Activated CD4-positive, alpha-beta T cell treated with anti-CD3 and anti-CD28 coated beads, Interleukin-2, amount 10 ng/mL, durations not matched to agents 7 days and 5 days (primary cell): ENCODE measurements around the gene NEDD1. TPM values are rescaled to one million over a fixed set of nuclear protein-coding genes. Genes with fewer than 3 reads are reported as not detected.

ENCODE experiments used
- CTCF ChIA-PET: fragments of 350-600 bp; sonication (Branson Sonifier 250); formaldehyde crosslinking; loops from one replicate; lab custom pipeline; 2021; ENCODE audit warnings: antibody characterized with exemption; lab: Charles Lee
- POLR2A ChIA-PET: fragments of 350-600 bp; sonication (Branson Sonifier 250); formaldehyde crosslinking; loops from one replicate; lab custom pipeline; 2021; ENCODE audit warnings: antibody characterized with exemption; lab: Charles Lee
- DNase-seq: peaks from one replicate; pipeline ENCODE4 v3.0.0-alpha.2; 2020
- H3K27ac Mint-ChIP-seq: one replicate; pipeline ENCODE4 v1.8.0; 2021; ENCODE audit warnings: mild to moderate bottlenecking, moderate library complexity, mixed read lengths
- H3K27me3 Mint-ChIP-seq: one replicate; pipeline ENCODE4 v1.8.0; 2021; ENCODE audit warnings: mixed read lengths
- H3K36me3 Mint-ChIP-seq: one replicate; pipeline ENCODE4 v1.8.0; 2021; ENCODE audit warnings: low read depth, mixed read lengths
- H3K4me1 Mint-ChIP-seq: one replicate; pipeline ENCODE4 v1.8.0; 2021; ENCODE audit warnings: mixed read lengths
- H3K4me3 Mint-ChIP-seq: one replicate; pipeline ENCODE4 v1.8.0; 2021; ENCODE audit warnings: mild to moderate bottlenecking, moderate library complexity, mixed read lengths
- H3K9me3 Mint-ChIP-seq: one replicate; pipeline ENCODE4 v1.8.0; 2021; ENCODE audit warnings: mixed read lengths
- total RNA-seq, 2 experiments: library from RNA; stranded (reverse); gene quantifications; one replicate each; pipeline ENCODE4 v1.2.3, GENCODE V29; 2021

The NEDD1 gene
- total RNA-seq, 2 experiments from 2014 or later = 46.2 to 48.7 TPM

DNA sequence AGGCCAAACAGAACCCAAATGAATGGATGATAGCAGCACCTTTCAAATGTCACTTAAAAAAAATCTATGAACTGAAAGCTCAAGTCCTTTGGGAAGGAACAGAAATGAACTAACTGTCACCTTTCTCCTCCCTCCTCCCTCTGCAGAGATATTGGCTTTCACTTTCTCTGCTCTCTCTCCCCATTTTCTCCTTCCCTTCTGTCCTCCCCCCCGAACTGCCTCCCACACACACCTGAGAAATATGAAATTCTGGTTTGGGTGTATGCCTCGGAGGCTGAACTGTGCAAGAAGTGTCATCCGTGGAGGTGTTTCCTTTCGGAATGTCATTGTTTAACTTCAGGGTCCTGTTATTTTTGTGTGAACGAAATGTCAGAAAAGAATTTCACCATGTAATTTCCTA lies 87.8 kb downstream of the NEDD1 start:
- POLR2A ChIA-PET = no interaction called here
- CTCF ChIA-PET = no interaction called here
- H3K4me3 Mint-ChIP-seq = no peak overlapping the region

DNA sequence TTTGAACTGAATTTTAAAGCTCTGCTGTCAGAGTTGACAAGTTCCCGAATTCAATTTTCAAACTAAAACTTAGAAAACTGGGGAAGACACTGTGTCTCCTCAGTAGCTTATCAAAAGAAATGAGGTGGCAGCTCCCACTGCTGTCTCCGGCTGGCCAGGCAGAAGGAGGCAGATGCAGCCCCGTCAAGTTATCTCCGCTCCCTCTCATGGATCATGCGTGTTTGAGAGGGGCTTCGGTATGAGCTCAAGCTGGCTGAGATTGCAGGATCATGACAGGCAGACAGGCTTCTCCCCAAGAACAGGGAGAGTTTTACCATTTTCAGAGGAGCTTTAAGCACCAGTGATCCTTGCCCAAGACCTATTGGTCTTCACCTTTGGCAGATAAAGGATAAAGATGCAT lies 88.8 kb downstream of the NEDD1 start:
- Mint-ChIP-seq H3K27me3 (peaks cover 20% of the 10 kb centered on the region), H3K9me3 (no peaks in the 10 kb centered on the region), H3K27ac (no peak overlapping the region), H3K4me3 (no peak overlapping the region), H3K4me1 (no peaks in the 10 kb centered on the region), H3K36me3 (no peaks in the 10 kb centered on the region)
- DNase-seq = no peak
- ChIA-PET POLR2A (interaction anchor here (0.5 kb wide), 1 partner anchor 40 kb away, joined by 4 read pairs; no protein-coding TSS in a partner anchor), CTCF (interaction anchor here (1.4 kb wide), 1 partner anchor 9 kb away, joined by 3 read pairs; no protein-coding TSS in a partner anchor)

More for the DNA sequence above, 87.8 kb downstream of the NEDD1 start:
- Mint-ChIP-seq H3K27ac (no peak overlapping the region), H3K4me1 (no peaks in the 10 kb centered on the region), H3K27me3 (peaks cover 21% of the 10 kb centered on the region), H3K9me3 (no peaks in the 10 kb centered on the region), H3K36me3 (no peaks in the 10 kb centered on the region)
- no peak for DNase-seq

DNA sequence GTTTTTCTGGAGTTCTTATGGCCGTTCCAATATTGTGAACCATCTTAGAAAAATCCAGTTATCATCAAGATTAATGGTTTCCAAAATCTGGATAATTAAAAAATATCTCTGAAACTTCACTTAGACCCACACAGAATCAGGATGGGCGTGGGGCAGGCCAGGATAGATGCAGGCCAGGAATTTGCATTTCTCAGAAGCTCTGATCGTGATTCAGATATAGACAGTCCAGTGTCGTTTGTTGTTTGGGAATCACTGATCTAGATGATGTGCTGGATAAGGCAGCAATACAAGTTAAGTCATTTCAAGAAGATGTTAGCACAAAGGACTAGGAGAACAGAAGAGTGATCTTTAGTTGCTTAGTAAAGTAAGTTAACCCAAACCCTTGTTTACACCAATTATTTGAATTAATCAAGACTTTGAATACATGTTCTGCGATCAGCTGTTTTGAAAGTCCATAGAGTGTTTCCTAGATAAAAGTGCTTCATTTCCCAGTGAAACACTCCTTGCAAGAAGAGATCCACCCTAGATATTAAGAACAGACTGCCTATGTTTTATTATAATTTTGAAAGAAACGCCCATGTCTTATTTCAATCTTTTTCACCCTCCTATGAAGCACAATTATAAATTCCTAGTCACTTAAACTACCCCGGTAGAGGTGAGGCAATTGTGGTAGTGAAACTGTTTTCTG lies 90.9 kb downstream of the NEDD1 start:
- ChIA-PET CTCF (no interaction called here), POLR2A (no interaction called here)
- H3K27ac Mint-ChIP-seq = no peak overlapping the region
- H3K4me1 Mint-ChIP-seq = no peaks in the 10 kb centered on the region
- no peaks in the 10 kb centered on the region for H3K36me3 Mint-ChIP-seq
- DNase-seq = no peak
- H3K27me3 Mint-ChIP-seq = peaks cover 26% of the 10 kb centered on the region
- H3K9me3 Mint-ChIP-seq = no peaks in the 10 kb centered on the region
- no peak overlapping the region for H3K4me3 Mint-ChIP-seq

GRCh38 chr12:97003276-97003675 lies 96.2 kb downstream of the NEDD1 start:
- H3K4me3 Mint-ChIP-seq = no peak overlapping the region
- no peaks in the 10 kb centered on the region for H3K4me1 Mint-ChIP-seq
- H3K27ac Mint-ChIP-seq = no peak overlapping the region
- H3K36me3 Mint-ChIP-seq = no peaks in the 10 kb centered on the region
- POLR2A ChIA-PET = no interaction called here
- no peak for DNase-seq
- CTCF ChIA-PET = interaction anchor here (0.8 kb wide), 2 partner anchors 18 to 537 kb away, joined by 3 to 4 read pairs; no protein-coding TSS in a partner anchor
- H3K27me3 Mint-ChIP-seq = peaks cover 26% of the 10 kb centered on the region
- H3K9me3 Mint-ChIP-seq = no peaks in the 10 kb centered on the region
